Measurements from ENCODE around the gene C3orf85.

The C3orf85 gene

DNA sequence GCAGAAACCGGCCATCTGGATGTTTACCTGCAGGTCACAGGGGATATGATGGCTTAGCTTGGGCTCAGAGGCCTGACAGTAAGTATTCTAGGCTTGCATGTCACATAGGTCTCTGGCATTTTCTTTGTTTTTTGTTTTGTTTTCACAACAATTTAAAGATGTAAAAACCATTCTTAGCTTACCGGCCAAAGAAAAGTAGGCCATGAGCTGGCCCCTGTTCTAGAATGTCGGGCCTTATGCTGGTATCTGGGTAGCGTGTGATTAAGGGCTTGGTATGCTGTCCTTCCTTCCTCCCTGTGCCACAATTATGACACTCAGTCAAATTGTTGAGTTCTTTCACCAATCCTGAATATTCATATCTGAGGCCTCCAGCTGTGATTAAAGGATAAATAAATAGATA is 40.2 kb downstream of the C3orf85 start:
- H3K4me1 ChIP-seq (ENCODE audit: control insufficient read depth in 2 of 2, insufficient read depth in 2 of 2, low read length in 2 of 2) = no peaks in the 10 kb centered on the region
- H3K9ac ChIP-seq (ENCODE audit: low read depth in 1 of 2, low read length in 2 of 2) = no peak overlapping the region
- no peak overlapping the region for H3K27ac ChIP-seq (ENCODE audit: low read depth in 2 of 2, low read length in 2 of 2)
- no peaks in the 10 kb centered on the region for H3K9me3 ChIP-seq (ENCODE audit: control insufficient read depth in 2 of 2, low read length in 2 of 2)
- H3K36me3 ChIP-seq (ENCODE audit: control insufficient read depth in 2 of 2, insufficient read depth in 2 of 2, low read length in 2 of 2) = no peaks in the 10 kb centered on the region
- H3K27me3 ChIP-seq (ENCODE audit: control insufficient read depth in 2 of 2, insufficient read depth in 2 of 2, low read length in 2 of 2) = no peaks in the 10 kb centered on the region
- no peak overlapping the region for H3K4me3 ChIP-seq (ENCODE audit: low read length in 2 of 2)

GRCh38 chr3:109177908-109178307 is 41.4 kb downstream of the C3orf85 start:
- Histone ChIP-seq H3K36me3 (ENCODE audit: control insufficient read depth in 2 of 2, insufficient read depth in 2 of 2, low read length in 2 of 2) (no peaks in the 10 kb centered on the region), H3K4me1 (ENCODE audit: control insufficient read depth in 2 of 2, insufficient read depth in 2 of 2, low read length in 2 of 2) (no peaks in the 10 kb centered on the region), H3K27ac (ENCODE audit: low read depth in 2 of 2, low read length in 2 of 2) (no peak overlapping the region)

GRCh38 chr3:109178708-109179107 is 42.2 kb downstream of the C3orf85 start:
- H3K4me3 ChIP-seq (ENCODE audit: low read length in 2 of 2) = no peak overlapping the region
- H3K9ac ChIP-seq (ENCODE audit: low read depth in 1 of 2, low read length in 2 of 2) = no peak overlapping the region
- no peaks in the 10 kb centered on the region for H3K36me3 ChIP-seq (ENCODE audit: control insufficient read depth in 2 of 2, insufficient read depth in 2 of 2, low read length in 2 of 2)
- no peaks in the 10 kb centered on the region for H3K4me1 ChIP-seq (ENCODE audit: control insufficient read depth in 2 of 2, insufficient read depth in 2 of 2, low read length in 2 of 2)
- no peaks in the 10 kb centered on the region for H3K27me3 ChIP-seq (ENCODE audit: control insufficient read depth in 2 of 2, insufficient read depth in 2 of 2, low read length in 2 of 2)
- H3K27ac ChIP-seq (ENCODE audit: low read depth in 2 of 2, low read length in 2 of 2) = no peak overlapping the region
- no peaks in the 10 kb centered on the region for H3K9me3 ChIP-seq (ENCODE audit: control insufficient read depth in 2 of 2, low read length in 2 of 2)

More at GRCh38 chr3:109177908-109178307, 41.4 kb downstream of the C3orf85 start:
- H3K9ac ChIP-seq (ENCODE audit: low read depth in 1 of 2, low read length in 2 of 2) = no peak overlapping the region
- H3K4me3 ChIP-seq (ENCODE audit: low read length in 2 of 2) = no peak overlapping the region
- H3K9me3 ChIP-seq (ENCODE audit: control insufficient read depth in 2 of 2, low read length in 2 of 2) = no peaks in the 10 kb centered on the region
- H3K27me3 ChIP-seq (ENCODE audit: control insufficient read depth in 2 of 2, insufficient read depth in 2 of 2, low read length in 2 of 2) = no peaks in the 10 kb centered on the region

DNA sequence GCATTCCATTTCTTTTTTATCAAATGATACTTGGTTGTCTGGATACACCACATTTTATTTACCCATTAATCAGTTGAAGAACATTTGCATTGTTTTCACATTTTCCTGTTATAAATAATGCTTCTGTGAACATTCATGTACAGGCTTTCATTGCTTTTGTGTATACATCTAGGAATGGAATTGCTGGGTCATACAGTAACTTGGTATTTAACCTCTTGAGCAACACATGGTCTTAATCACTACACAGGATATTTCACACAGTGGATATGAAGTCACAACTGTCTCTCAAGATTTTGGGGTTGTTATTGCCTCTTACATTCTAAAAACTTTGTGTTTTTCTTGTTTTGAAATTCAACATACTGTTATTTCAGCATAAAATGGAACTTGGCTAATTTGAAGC is 48.2 kb downstream of the C3orf85 start:
- H3K4me1 ChIP-seq (ENCODE audit: control insufficient read depth in 2 of 2, insufficient read depth in 2 of 2, low read length in 2 of 2) = no peaks in the 10 kb centered on the region
- no peaks in the 10 kb centered on the region for H3K27me3 ChIP-seq (ENCODE audit: control insufficient read depth in 2 of 2, insufficient read depth in 2 of 2, low read length in 2 of 2)
- no peaks in the 10 kb centered on the region for H3K36me3 ChIP-seq (ENCODE audit: control insufficient read depth in 2 of 2, insufficient read depth in 2 of 2, low read length in 2 of 2)
- no peaks in the 10 kb centered on the region for H3K9me3 ChIP-seq (ENCODE audit: control insufficient read depth in 2 of 2, low read length in 2 of 2)
- no peak overlapping the region for H3K9ac ChIP-seq (ENCODE audit: low read depth in 1 of 2, low read length in 2 of 2)
- no peak overlapping the region for H3K27ac ChIP-seq (ENCODE audit: low read depth in 2 of 2, low read length in 2 of 2)
- H3K4me3 ChIP-seq (ENCODE audit: low read length in 2 of 2) = no peak overlapping the region

DNA sequence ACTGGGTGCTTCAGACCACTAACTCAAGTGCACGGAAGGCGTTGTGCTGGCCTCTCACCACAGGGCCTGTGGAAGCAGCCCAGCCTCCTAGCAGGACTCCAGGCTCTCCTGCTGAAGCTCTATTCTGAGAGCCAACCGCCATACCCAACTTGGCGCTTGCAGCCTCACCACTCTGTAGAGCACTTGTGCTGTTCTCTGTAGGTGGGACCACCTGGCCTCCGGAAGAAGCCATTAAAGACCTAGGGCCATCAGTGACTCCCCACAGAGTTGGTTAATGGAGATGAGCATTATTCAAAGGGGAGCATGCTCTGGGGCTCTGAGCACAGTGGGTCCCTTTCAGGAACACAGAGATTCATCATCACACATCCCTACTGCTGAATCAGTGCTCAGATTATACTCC is 50.9 kb downstream of the C3orf85 start:
- H3K27ac ChIP-seq (ENCODE audit: low read depth in 2 of 2, low read length in 2 of 2) = no peak overlapping the region
- no peaks in the 10 kb centered on the region for H3K4me1 ChIP-seq (ENCODE audit: control insufficient read depth in 2 of 2, insufficient read depth in 2 of 2, low read length in 2 of 2)
- no peaks in the 10 kb centered on the region for H3K36me3 ChIP-seq (ENCODE audit: control insufficient read depth in 2 of 2, insufficient read depth in 2 of 2, low read length in 2 of 2)
- no peaks in the 10 kb centered on the region for H3K9me3 ChIP-seq (ENCODE audit: control insufficient read depth in 2 of 2, low read length in 2 of 2)
- no peak overlapping the region for H3K9ac ChIP-seq (ENCODE audit: low read depth in 1 of 2, low read length in 2 of 2)
- no peak overlapping the region for H3K4me3 ChIP-seq (ENCODE audit: low read length in 2 of 2)
- no peaks in the 10 kb centered on the region for H3K27me3 ChIP-seq (ENCODE audit: control insufficient read depth in 2 of 2, insufficient read depth in 2 of 2, low read length in 2 of 2)

- Histone ChIP-seq H3K9me3 (ENCODE audit: control insufficient read depth in 2 of 2, low read length in 2 of 2) (no peaks in the 10 kb centered on the region), H3K27ac (ENCODE audit: low read depth in 2 of 2, low read length in 2 of 2) (no peak overlapping the region), H3K36me3 (ENCODE audit: control insufficient read depth in 2 of 2, insufficient read depth in 2 of 2, low read length in 2 of 2) (no peaks in the 10 kb centered on the region), H3K4me3 (ENCODE audit: low read length in 2 of 2) (no peak overlapping the region), H3K4me1 (ENCODE audit: control insufficient read depth in 2 of 2, insufficient read depth in 2 of 2, low read length in 2 of 2) (no peaks in the 10 kb centered on the region), H3K9ac (ENCODE audit: low read depth in 1 of 2, low read length in 2 of 2) (no peak overlapping the region), H3K27me3 (ENCODE audit: control insufficient read depth in 2 of 2, insufficient read depth in 2 of 2, low read length in 2 of 2) (no peaks in the 10 kb centered on the region)
Observed at GRCh38 chr3:109188741-109189140, 52.2 kb downstream of the C3orf85 start.

DNA sequence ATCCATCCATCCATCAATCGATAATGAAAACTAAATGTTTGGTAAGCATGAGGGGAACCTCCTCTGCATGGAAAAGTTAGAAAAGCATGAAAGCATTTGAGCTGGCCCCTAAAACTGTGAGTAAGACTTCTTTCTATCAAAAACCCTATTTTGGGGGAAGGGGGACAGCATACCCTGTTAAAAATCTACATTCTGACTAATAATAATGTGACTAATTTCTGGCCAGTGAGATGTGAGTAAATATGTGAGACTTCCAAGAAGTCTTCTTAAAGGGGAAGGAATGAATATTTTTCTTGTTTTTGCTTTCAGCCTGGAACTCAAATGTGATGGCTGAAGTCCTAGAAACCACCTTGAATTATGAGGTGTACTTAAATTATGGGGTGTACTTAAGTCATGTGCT is 54.9 kb downstream of the C3orf85 start:
- no peak overlapping the region for H3K9ac ChIP-seq (ENCODE audit: low read depth in 1 of 2, low read length in 2 of 2)
- no peak overlapping the region for H3K27ac ChIP-seq (ENCODE audit: low read depth in 2 of 2, low read length in 2 of 2)
- no peaks in the 10 kb centered on the region for H3K27me3 ChIP-seq (ENCODE audit: control insufficient read depth in 2 of 2, insufficient read depth in 2 of 2, low read length in 2 of 2)
- H3K4me3 ChIP-seq (ENCODE audit: low read length in 2 of 2) = no peak overlapping the region
- H3K4me1 ChIP-seq (ENCODE audit: control insufficient read depth in 2 of 2, insufficient read depth in 2 of 2, low read length in 2 of 2) = no peaks in the 10 kb centered on the region
- H3K36me3 ChIP-seq (ENCODE audit: control insufficient read depth in 2 of 2, insufficient read depth in 2 of 2, low read length in 2 of 2) = no peaks in the 10 kb centered on the region
- H3K9me3 ChIP-seq (ENCODE audit: control insufficient read depth in 2 of 2, low read length in 2 of 2) = no peaks in the 10 kb centered on the region

- Histone ChIP-seq H3K9ac (ENCODE audit: low read depth in 1 of 2, low read length in 2 of 2) (no peak overlapping the region), H3K4me1 (ENCODE audit: control insufficient read depth in 2 of 2, insufficient read depth in 2 of 2, low read length in 2 of 2) (no peaks in the 10 kb centered on the region), H3K27ac (ENCODE audit: low read depth in 2 of 2, low read length in 2 of 2) (no peak overlapping the region), H3K27me3 (ENCODE audit: control insufficient read depth in 2 of 2, insufficient read depth in 2 of 2, low read length in 2 of 2) (no peaks in the 10 kb centered on the region), H3K36me3 (ENCODE audit: control insufficient read depth in 2 of 2, insufficient read depth in 2 of 2, low read length in 2 of 2) (no peaks in the 10 kb centered on the region), H3K4me3 (ENCODE audit: low read length in 2 of 2) (no peak overlapping the region), H3K9me3 (ENCODE audit: control insufficient read depth in 2 of 2, low read length in 2 of 2) (no peaks in the 10 kb centered on the region)
Observed at GRCh38 chr3:109195815-109196214, 59.3 kb downstream of the C3orf85 start.
